ENCODE data around the gene SPATA45. TPM values are rescaled to one million over a fixed set of nuclear protein-coding genes. Genes with fewer than 3 reads are reported as not detected.

Gene SPATA45
- total RNA-seq, 1 experiment from 2014 or later = 0.68 TPM

DNA sequence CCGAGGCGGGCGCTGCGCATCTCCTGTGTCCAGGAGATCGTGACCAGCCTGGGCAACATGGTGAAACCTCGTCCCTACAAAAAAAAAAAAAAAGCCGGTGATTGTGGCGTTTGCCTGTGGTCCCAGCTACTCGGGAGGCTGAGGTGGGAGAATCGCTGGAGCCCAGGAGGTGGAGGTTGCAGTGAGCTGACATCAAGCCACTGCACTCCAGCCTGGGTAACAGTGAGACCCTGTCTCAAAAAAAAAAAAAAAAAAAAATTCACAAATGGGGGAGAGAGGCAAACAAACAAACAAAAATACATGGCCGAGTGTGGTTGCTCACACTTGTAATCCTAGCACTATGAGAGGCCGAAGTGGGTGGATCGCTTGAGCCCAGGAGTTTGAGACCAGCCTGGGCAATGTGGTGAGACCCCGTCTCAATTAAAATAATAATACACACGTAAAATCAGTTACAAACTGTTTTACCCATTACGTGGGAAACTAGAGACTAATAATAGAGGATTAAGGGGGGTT, 55.0 kb downstream of the SPATA45 start:
- Histone ChIP-seq H2BK20ac (ENCODE audit: low read depth, low read length, poor library complexity, severe bottlenecking) (no peak overlapping the region), H3K4me2 (ENCODE audit: insufficient read depth, insufficient read length, low read length) (peak overlapping the region; percentile 98), H3K27ac (ENCODE audit: insufficient read length, low read depth, low read length) (no peak overlapping the region), H4K20me1 (ENCODE audit: control insufficient read depth, insufficient read depth, insufficient read length) (no peaks in the 10 kb centered on the region), H4K91ac (ENCODE audit: insufficient read length, low read depth, low read length) (no peak overlapping the region), H2AK5ac (ENCODE audit: insufficient read length, low read length) (no peak overlapping the region), H3K9me3 (ENCODE audit: control insufficient read depth, low read depth, low read length) (no peaks in the 10 kb centered on the region), H3K23me2 (ENCODE audit: insufficient read length, low read depth, low read length, poor library complexity, severe bottlenecking) (peaks cover 7% of the 10 kb centered on the region), H3K4me1 (ENCODE audit: insufficient read depth, low read length) (no peaks in the 10 kb centered on the region; the same call in 1 of the 2 replicates), H2BK15ac (ENCODE audit: low read depth, low read length) (no peak overlapping the region), H2BK120ac (ENCODE audit: low read depth, low read length, poor library complexity, severe bottlenecking) (no peak overlapping the region), H3K18ac (ENCODE audit: insufficient read length, low read depth, low read length) (no peak overlapping the region), H2BK12ac (ENCODE audit: insufficient read length, low read depth, low read length) (no peak overlapping the region), H3K56ac (ENCODE audit: insufficient read length, low read depth, low read length) (no peak overlapping the region), H3K23ac (ENCODE audit: insufficient read length, low read depth, low read length) (no peak overlapping the region), H3K14ac (ENCODE audit: insufficient read depth, low read length) (no peak overlapping the region), H3T11ph (ENCODE audit: low read length) (no peak overlapping the region), H4K8ac (replicated peaks; ENCODE audit: insufficient read length, low read depth, low read length) (no peak overlapping the region), H3K4ac (ENCODE audit: low read depth, low read length) (no peak overlapping the region), H3K9ac (ENCODE audit: extremely low read depth, insufficient read length, low read length) (peak overlapping the region; percentile 53), H4K5ac (ENCODE audit: insufficient read length, low read depth, low read length) (no peak overlapping the region), H3K79me2 (ENCODE audit: insufficient read depth, low read length) (peaks cover 2% of the 10 kb centered on the region; the same call in 1 of the 2 replicates), H3K79me1 (ENCODE audit: insufficient read depth, low read depth, low read length, poor library complexity, severe bottlenecking) (no peaks in the 10 kb centered on the region), H2BK5ac (ENCODE audit: insufficient read length, low read length) (no peak overlapping the region), H2AFZ (ENCODE audit: low read length) (no peak overlapping the region), H3K27me3 (ENCODE audit: insufficient read depth, low read length) (no peaks in the 10 kb centered on the region)
- TF ChIP-seq, protein P1, sequence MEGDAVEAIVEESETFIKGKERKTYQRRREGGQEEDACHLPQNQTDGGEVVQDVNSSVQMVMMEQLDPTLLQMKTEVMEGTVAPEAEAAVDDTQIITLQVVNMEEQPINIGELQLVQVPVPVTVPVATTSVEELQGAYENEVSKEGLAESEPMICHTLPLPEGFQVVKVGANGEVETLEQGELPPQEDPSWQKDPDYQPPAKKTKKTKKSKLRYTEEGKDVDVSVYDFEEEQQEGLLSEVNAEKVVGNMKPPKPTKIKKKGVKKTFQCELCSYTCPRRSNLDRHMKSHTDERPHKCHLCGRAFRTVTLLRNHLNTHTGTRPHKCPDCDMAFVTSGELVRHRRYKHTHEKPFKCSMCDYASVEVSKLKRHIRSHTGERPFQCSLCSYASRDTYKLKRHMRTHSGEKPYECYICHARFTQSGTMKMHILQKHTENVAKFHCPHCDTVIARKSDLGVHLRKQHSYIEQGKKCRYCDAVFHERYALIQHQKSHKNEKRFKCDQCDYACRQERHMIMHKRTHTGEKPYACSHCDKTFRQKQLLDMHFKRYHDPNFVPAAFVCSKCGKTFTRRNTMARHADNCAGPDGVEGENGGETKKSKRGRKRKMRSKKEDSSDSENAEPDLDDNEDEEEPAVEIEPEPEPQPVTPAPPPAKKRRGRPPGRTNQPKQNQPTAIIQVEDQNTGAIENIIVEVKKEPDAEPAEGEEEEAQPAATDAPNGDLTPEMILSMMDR (conservative IDR thresholded peaks at IDR 0.05) = no peak
- Mint-ChIP-seq H3K27ac (peak overlapping the region in 2 of 3 experiments; percentile 98; a peak in 5 of 7 replicates), H3K4me1 (peaks cover 12 to 18% of the 10 kb centered on the region in 2 experiments), H3K9me3 (no peaks in the 10 kb centered on the region), H3K4me3 (peak overlapping the region; percentile 90 to 98), H3K27me3 (ENCODE audit: low read depth) (no peaks in the 10 kb centered on the region), H3K36me3 (ENCODE audit: insufficient read depth in 1 of 3, low read depth in 3 of 3) (peaks cover 5 to 16% (median 10%) of the 10 kb centered on the region in 3 experiments)
- no CpG with 5 or more reads among the region's 16 CpGs for WGBS (ENCODE audit: extremely low coverage, insufficient read length, low lambda C conversion rate)
- DNase-seq = no peak
